GM19395 (cell line): ENCODE results near the gene EHMT1.
"Not testable (repeated sequence)": the region's sequence is repeated elsewhere in the genome, so short reads cannot be mapped to it uniquely, and the experiment has no call there.

ENCODE experiments used
- ATAC-seq: cut with Tn5 transposase; IDR thresholded peaks from one replicate; pipeline ENCODE4 v1.9.1; 2021; ENCODE audit warnings: mild to moderate bottlenecking, moderate library complexity; ENCODE audit not compliant: unreplicated experiment

The EHMT1 gene

GRCh38 chr9:137715321-137715720 is 96.5 kb downstream of the EHMT1 start:
- no peak for ATAC-seq

- not testable (repeated sequence) for ATAC-seq
Measured at GRCh38 chr9:137715866-137716693, 97.3 kb downstream of the EHMT1 start.

GRCh38 chr9:137716694-137717287 is 98.0 kb downstream of the EHMT1 start:
- no peak for ATAC-seq

GRCh38 chr9:137717776-137718327 is 99.0 kb downstream of the EHMT1 start:
- ATAC-seq = no peak

GRCh38 chr9:137719194-137719593 is 100.4 kb downstream of the EHMT1 start:
- ATAC-seq = no peak

- ATAC-seq = no peak
Measured at GRCh38 chr9:137720571-137721110, 101.8 kb downstream of the EHMT1 start.

- no peak for ATAC-seq
Measured at GRCh38 chr9:137721479-137721878, 102.7 kb downstream of the EHMT1 start.

GRCh38 chr9:137721899-137722298 is 103.1 kb downstream of the EHMT1 start:
- ATAC-seq = no peak

- ATAC-seq = no peak
Measured at GRCh38 chr9:137722481-137722880, 103.7 kb downstream of the EHMT1 start.

GRCh38 chr9:137723356-137723755 is 104.6 kb downstream of the EHMT1 start:
- ATAC-seq = not testable (repeated sequence)

- no peak for ATAC-seq
Measured at GRCh38 chr9:137723783-137724445, 105.1 kb downstream of the EHMT1 start.

GRCh38 chr9:137724818-137725240 is 106.0 kb downstream of the EHMT1 start:
- no peak for ATAC-seq

GRCh38 chr9:137725598-137725997 is 106.8 kb downstream of the EHMT1 start:
- ATAC-seq = no peak

- peak; percentile 57 for ATAC-seq
Measured at GRCh38 chr9:137726336-137726735, 107.5 kb downstream of the EHMT1 start.

GRCh38 chr9:137726764-137727163 is 108.0 kb downstream of the EHMT1 start:
- no peak for ATAC-seq

GRCh38 chr9:137727716-137728115 is 108.9 kb downstream of the EHMT1 start:
- no peak for ATAC-seq

GRCh38 chr9:137728444-137729311 is 109.9 kb downstream of the EHMT1 start:
- no peak for ATAC-seq

- no peak for ATAC-seq
Measured at GRCh38 chr9:137731216-137731946, 112.6 kb downstream of the EHMT1 start.

- no peak for ATAC-seq
Measured at GRCh38 chr9:137731947-137732813, 113.4 kb downstream of the EHMT1 start.
